ENCODE results near the gene CPXM2. TPM values are rescaled to one million over a fixed set of nuclear protein-coding genes. Genes with fewer than 3 reads are reported as not detected.

Gene CPXM2
- total RNA-seq, 1 experiment from 2014 or later, result 0.12 TPM

GRCh38 chr10:123912466-123912865, 20.9 kb upstream of the CPXM2 start:
- Histone ChIP-seq H3K27me3 (ENCODE audit: insufficient read depth, low read length) (peaks cover 89% of the 10 kb centered on the region), H3K9me2 (ENCODE audit: insufficient read depth) (no peaks in the 10 kb centered on the region), H3K79me2 (ENCODE audit: insufficient read depth, low read length) (no peaks in the 10 kb centered on the region), H4K20me1 (ENCODE audit: insufficient read depth) (no peaks in the 10 kb centered on the region), H3K9me3 (ENCODE audit: control insufficient read depth in 1 of 2, insufficient read depth in 1 of 2, low read depth in 1 of 2, low read length in 2 of 2) (no peaks in the 10 kb centered on the region), H3K4me3 (replicated peaks in 1 of 2; ENCODE audit: low read depth in 1 of 2, low read length in 2 of 2) (no peak overlapping the region), H3K4me2 (ENCODE audit: low read length) (no peak overlapping the region), H3K27ac (ENCODE audit: low read depth, low read length) (no peak overlapping the region), H3K36me3 (ENCODE audit: control insufficient read depth in 1 of 2, insufficient read depth in 2 of 2, low read length in 2 of 2) (no peaks in the 10 kb centered on the region), H3K9ac (ENCODE audit: low read length) (no peak overlapping the region), H3K4me1 (ENCODE audit: control insufficient read depth in 1 of 2, insufficient read depth in 2 of 2, low read length in 2 of 2) (peaks cover 3 to 4% of the 10 kb centered on the region in 2 experiments; a peak in 2 of 4 replicates), H2AFZ (ENCODE audit: low read depth, low read length, poor library complexity, severe bottlenecking) (no peak overlapping the region)
- intact Hi-C loops (cut with micrococcal nuclease), result no loop called here
- POLR2A ChIA-PET, result no interaction called here
- RAD21 ChIA-PET (ENCODE audit: low non-redundant PET in 1 of 2, low total read pairs in 2 of 2, uncharacterized antibody in 2 of 2, unreplicated experiment in 2 of 2), result no interaction called here
- DNase-seq (ENCODE audit: low read depth, low spot score), result no peak
- TF ChIP-seq JUND (IDR thresholded peaks at IDR 0.05), result no peak
- TF ChIP-seq ZNF274 (IDR thresholded peaks at IDR 0.05; ENCODE audit: low read depth, low read length), result no peak
- no peak for TF ChIP-seq ATF3 (IDR thresholded peaks at IDR 0.05)
- no peak for TF ChIP-seq EGR1 (IDR thresholded peaks at IDR 0.05; ENCODE audit: low read depth)
- no peak for TF ChIP-seq EZH2phosphoT487 (IDR thresholded peaks at IDR 0.05; ENCODE audit: borderline replicate concordance)
- TF ChIP-seq YY1 (IDR thresholded peaks at IDR 0.05; ENCODE audit: extremely low read depth, insufficient replicate concordance, low read depth, low read length), result no peak
- no peak for TF ChIP-seq EZH2 (IDR thresholded peaks at IDR 0.05)
- TF ChIP-seq, protein P1, sequence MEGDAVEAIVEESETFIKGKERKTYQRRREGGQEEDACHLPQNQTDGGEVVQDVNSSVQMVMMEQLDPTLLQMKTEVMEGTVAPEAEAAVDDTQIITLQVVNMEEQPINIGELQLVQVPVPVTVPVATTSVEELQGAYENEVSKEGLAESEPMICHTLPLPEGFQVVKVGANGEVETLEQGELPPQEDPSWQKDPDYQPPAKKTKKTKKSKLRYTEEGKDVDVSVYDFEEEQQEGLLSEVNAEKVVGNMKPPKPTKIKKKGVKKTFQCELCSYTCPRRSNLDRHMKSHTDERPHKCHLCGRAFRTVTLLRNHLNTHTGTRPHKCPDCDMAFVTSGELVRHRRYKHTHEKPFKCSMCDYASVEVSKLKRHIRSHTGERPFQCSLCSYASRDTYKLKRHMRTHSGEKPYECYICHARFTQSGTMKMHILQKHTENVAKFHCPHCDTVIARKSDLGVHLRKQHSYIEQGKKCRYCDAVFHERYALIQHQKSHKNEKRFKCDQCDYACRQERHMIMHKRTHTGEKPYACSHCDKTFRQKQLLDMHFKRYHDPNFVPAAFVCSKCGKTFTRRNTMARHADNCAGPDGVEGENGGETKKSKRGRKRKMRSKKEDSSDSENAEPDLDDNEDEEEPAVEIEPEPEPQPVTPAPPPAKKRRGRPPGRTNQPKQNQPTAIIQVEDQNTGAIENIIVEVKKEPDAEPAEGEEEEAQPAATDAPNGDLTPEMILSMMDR (IDR thresholded peaks at IDR 0.05 in 2 of 3, conservative IDR thresholded peaks at IDR 0.05 in 1 of 3; ENCODE audit: borderline replicate concordance in 1 of 3, insufficient read depth in 1 of 3, low read depth in 2 of 3, low read length in 2 of 3), result no peak
- no peak for TF ChIP-seq SIN3A (IDR thresholded peaks at IDR 0.05; ENCODE audit: low read depth)
- no peak for TF ChIP-seq CEBPB (IDR thresholded peaks at IDR 0.05; ENCODE audit: low read depth)
- TF ChIP-seq, protein P2, sequence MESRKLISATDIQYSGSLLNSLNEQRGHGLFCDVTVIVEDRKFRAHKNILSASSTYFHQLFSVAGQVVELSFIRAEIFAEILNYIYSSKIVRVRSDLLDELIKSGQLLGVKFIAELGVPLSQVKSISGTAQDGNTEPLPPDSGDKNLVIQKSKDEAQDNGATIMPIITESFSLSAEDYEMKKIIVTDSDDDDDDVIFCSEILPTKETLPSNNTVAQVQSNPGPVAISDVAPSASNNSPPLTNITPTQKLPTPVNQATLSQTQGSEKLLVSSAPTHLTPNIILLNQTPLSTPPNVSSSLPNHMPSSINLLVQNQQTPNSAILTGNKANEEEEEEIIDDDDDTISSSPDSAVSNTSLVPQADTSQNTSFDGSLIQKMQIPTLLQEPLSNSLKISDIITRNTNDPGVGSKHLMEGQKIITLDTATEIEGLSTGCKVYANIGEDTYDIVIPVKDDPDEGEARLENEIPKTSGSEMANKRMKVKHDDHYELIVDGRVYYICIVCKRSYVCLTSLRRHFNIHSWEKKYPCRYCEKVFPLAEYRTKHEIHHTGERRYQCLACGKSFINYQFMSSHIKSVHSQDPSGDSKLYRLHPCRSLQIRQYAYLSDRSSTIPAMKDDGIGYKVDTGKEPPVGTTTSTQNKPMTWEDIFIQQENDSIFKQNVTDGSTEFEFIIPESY (IDR thresholded peaks at IDR 0.05; ENCODE audit: extremely low read depth, insufficient replicate concordance, low read length), result no peak
- TF ChIP-seq ZFX (IDR thresholded peaks at IDR 0.05), result no peak
- TF ChIP-seq POLR2A (IDR thresholded peaks at IDR 0.05; ENCODE audit: borderline replicate concordance, extremely low read depth, insufficient read depth, insufficient read length), result no peak
- TF ChIP-seq MAX (IDR thresholded peaks at IDR 0.05), result no peak
- no peak for TF ChIP-seq SP1 (IDR thresholded peaks at IDR 0.05; ENCODE audit: low read depth)
- BruUV-seq (replicated peaks), result no TSS peak
- ATAC-seq, result no peak
- CTCF ChIA-PET, result interaction anchor here (1.5 kb wide), 1 partner anchor 15 kb away, joined by 4 read pairs; no protein-coding TSS in a partner anchor

Data from HCT116 (cell line).